ENCODE data around the gene RASGRF2.

DNA sequence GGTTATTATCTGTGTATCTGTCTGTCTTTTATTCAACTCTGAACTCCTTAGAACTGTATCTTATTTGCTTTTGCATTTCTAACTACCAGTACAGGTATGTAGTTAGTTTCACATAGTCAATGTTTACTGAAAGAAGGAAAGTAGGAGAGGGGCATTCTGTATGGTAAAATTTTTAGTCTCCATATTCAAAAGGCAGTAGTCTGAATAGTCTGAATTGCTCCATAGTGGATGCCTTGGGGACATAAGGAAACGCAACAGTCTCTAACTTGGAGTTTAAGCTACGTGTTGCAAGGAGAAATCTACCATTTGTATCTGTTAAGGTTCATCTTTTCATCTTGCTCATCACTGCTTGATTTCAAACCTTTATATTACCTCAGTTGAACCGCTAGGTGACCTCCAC, 26.2 kb downstream of the RASGRF2 start:
- TF ChIP-seq ZBTB7A (CRISPR knock-in tag; IDR thresholded peaks at IDR 0.05): no peak
- TF ChIP-seq NFIC (IDR thresholded peaks at IDR 0.05; ENCODE audit: low read length): no peak
- TF ChIP-seq, protein P1, sequence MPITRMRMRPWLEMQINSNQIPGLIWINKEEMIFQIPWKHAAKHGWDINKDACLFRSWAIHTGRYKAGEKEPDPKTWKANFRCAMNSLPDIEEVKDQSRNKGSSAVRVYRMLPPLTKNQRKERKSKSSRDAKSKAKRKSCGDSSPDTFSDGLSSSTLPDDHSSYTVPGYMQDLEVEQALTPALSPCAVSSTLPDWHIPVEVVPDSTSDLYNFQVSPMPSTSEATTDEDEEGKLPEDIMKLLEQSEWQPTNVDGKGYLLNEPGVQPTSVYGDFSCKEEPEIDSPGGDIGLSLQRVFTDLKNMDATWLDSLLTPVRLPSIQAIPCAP (CRISPR knock-in tag; IDR thresholded peaks at IDR 0.05; ENCODE audit: low read depth): no peak
- TF ChIP-seq ISX (CRISPR knock-in tag; conservative IDR thresholded peaks at IDR 0.05): no peak
- no peak for TF ChIP-seq CHCHD3 (CRISPR knock-in tag; IDR thresholded peaks at IDR 0.05)

All from HepG2 (cell line).